ENCODE measurements around the gene DLD.

DNA sequence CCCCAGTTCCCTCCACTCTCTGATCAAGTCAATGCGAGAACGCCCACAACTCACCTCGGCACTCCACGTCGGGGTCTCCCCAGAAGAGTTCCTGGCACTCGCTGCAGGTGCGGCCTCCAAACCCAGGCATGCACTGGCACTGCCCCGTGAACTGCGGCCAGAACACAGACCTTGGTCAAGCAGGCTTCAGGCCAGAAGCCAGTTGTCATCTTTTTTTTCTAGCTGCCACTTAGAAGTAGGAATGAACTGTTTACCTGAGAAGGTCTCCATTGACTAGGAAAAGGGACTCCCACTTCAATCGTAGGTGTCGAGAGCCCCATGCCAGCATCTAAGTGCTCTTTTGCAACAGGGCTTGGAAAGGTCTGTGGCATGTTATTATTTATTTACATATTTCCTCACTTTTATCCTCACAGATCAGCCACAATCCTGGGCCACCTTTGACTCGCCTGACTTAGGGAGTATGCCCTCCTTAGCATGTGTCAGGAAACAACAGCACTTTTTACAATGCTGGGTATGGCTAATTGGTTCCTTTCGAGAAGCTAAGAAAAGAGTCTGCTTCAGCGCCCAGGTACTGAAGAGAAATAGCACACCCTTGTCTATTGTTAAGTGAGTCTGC is 60.3 kb downstream of the DLD start:
- TF ChIP-seq, protein P1, sequence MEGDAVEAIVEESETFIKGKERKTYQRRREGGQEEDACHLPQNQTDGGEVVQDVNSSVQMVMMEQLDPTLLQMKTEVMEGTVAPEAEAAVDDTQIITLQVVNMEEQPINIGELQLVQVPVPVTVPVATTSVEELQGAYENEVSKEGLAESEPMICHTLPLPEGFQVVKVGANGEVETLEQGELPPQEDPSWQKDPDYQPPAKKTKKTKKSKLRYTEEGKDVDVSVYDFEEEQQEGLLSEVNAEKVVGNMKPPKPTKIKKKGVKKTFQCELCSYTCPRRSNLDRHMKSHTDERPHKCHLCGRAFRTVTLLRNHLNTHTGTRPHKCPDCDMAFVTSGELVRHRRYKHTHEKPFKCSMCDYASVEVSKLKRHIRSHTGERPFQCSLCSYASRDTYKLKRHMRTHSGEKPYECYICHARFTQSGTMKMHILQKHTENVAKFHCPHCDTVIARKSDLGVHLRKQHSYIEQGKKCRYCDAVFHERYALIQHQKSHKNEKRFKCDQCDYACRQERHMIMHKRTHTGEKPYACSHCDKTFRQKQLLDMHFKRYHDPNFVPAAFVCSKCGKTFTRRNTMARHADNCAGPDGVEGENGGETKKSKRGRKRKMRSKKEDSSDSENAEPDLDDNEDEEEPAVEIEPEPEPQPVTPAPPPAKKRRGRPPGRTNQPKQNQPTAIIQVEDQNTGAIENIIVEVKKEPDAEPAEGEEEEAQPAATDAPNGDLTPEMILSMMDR (IDR thresholded peaks at IDR 0.05), result no peak
- TF ChIP-seq CEBPB (IDR thresholded peaks at IDR 0.05), result no peak
- TF ChIP-seq TP53 (CRISPR knock-in tag; IDR thresholded peaks at IDR 0.05), result no peak
- no peak for TF ChIP-seq RNF2 (IDR thresholded peaks at IDR 0.05; ENCODE audit: borderline replicate concordance, low read depth)
- no peak for TF ChIP-seq POLR2A (IDR thresholded peaks at IDR 0.05; ENCODE audit: low read length)
- TF ChIP-seq MYC (IDR thresholded peaks at IDR 0.05; ENCODE audit: borderline replicate concordance, low read length), result no peak
- no peak for TF ChIP-seq CHD2 (IDR thresholded peaks at IDR 0.05; ENCODE audit: low read length, partially characterized antibody)
